Pulmonary artery endothelial cell (primary cell): Measurements from ENCODE around the gene GNAL. TPM values are rescaled to one million over a fixed set of nuclear protein-coding genes. Genes with fewer than 3 reads are reported as not detected.

Source experiments
- DNase-seq: peaks from one replicate; pipeline ENCODE4 v3.0.0-alpha.2; 2011; ENCODE audit warnings: low read depth, low spot score
- total RNA-seq: library from RNA; depleted of rRNA; stranded (reverse); fragments of >200 nt; gene quantifications from 2 replicates; pipeline ENCODE4 v1.2.3, GENCODE V29; 2014

Gene GNAL
- total RNA-seq, 1 donor from 2014 or later, result 0.46 TPM

GRCh38 chr18:11724781-11725180 is 35.7 kb downstream of the GNAL start:
- DNase-seq, result no peak

- no peak for DNase-seq
Measured at GRCh38 chr18:11726556-11726955, 37.5 kb downstream of the GNAL start.

GRCh38 chr18:11728249-11728648 is 39.2 kb downstream of the GNAL start:
- DNase-seq, result no peak

- no peak for DNase-seq
Measured at GRCh38 chr18:11729556-11729955, 40.5 kb downstream of the GNAL start.

- peak; percentile 5 for DNase-seq
Measured at GRCh38 chr18:11733031-11733430, 44.0 kb downstream of the GNAL start.

- DNase-seq, result no peak
Measured at GRCh38 chr18:11736656-11737055, 47.6 kb downstream of the GNAL start.

GRCh38 chr18:11739893-11740292 is 50.8 kb downstream of the GNAL start:
- DNase-seq, result no peak

- DNase-seq, result no peak
Measured at GRCh38 chr18:11740461-11740860, 51.4 kb downstream of the GNAL start.

GRCh38 chr18:11741505-11742145 is 52.6 kb downstream of the GNAL start:
- no peak for DNase-seq

GRCh38 chr18:11745521-11745920 is 56.5 kb downstream of the GNAL start:
- no peak for DNase-seq

GRCh38 chr18:11747286-11747685 is 58.2 kb downstream of the GNAL start:
- DNase-seq, result no peak

GRCh38 chr18:11747731-11748130 is 58.7 kb downstream of the GNAL start:
- DNase-seq, result no peak

GRCh38 chr18:11749305-11749704 is 60.2 kb downstream of the GNAL start:
- DNase-seq, result no peak

- no peak for DNase-seq
Measured at GRCh38 chr18:11750171-11750570, 61.1 kb downstream of the GNAL start.

- DNase-seq, result no peak
Measured at GRCh38 chr18:11750581-11751310, 61.7 kb downstream of the GNAL start.

- no peak for DNase-seq
Measured at GRCh38 chr18:11751341-11752115, 62.5 kb downstream of the GNAL start.

GRCh38 chr18:11752116-11752911 is 63.2 kb downstream of the GNAL start:
- no peak for DNase-seq

- no peak for DNase-seq
Measured at GRCh38 chr18:11754979-11755378, 65.9 kb downstream of the GNAL start.

- no peak for DNase-seq
Measured at GRCh38 chr18:11757084-11757590, 68.1 kb downstream of the GNAL start.

- no peak for DNase-seq
Measured at GRCh38 chr18:11759456-11759855, 70.4 kb downstream of the GNAL start.

GRCh38 chr18:11760498-11761167 is 71.6 kb downstream of the GNAL start:
- DNase-seq, result no peak
